HG02973 (cell line): ENCODE measurements around the gene CDHR3.

Experiments used
- ATAC-seq: cut with Tn5 transposase; IDR thresholded peaks from one replicate; pipeline ENCODE4 v1.9.1; 2021; ENCODE audit warnings: moderate library complexity; ENCODE audit not compliant: unreplicated experiment

The CDHR3 gene

DNA sequence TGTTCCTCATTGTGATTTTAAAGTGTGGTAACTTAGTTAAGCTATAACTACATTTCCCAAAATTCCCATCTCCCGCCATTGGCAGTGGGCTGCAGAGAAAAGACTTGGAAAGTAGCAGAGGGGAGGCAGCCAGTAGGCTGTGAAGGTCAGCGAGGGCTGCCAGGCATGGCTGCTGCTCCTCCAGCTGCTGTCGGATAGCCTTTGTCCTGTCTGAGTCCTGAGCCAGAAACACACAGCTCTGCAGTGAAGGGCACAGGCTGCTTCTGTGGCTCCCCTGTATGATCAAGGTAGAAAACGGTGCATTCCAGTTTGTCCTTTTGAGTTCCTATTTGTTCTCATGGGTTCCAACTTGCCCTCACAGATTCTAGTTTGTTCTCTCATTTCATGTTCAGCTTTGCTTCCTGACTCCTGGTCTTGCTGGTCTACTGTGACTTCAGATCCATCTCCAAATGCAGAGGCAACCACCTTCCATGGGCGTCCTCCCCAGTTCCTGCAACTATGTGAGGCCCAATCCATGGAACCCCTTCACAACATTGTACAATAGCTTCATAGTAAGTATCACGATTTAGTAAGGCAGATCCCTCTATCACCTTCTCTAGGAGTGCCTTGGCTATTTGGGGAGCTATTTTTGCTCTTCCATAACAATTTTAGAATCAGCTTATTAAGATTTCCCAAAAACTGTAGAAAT, 117.4 kb downstream of the CDHR3 start:
- ATAC-seq, result no peak

DNA sequence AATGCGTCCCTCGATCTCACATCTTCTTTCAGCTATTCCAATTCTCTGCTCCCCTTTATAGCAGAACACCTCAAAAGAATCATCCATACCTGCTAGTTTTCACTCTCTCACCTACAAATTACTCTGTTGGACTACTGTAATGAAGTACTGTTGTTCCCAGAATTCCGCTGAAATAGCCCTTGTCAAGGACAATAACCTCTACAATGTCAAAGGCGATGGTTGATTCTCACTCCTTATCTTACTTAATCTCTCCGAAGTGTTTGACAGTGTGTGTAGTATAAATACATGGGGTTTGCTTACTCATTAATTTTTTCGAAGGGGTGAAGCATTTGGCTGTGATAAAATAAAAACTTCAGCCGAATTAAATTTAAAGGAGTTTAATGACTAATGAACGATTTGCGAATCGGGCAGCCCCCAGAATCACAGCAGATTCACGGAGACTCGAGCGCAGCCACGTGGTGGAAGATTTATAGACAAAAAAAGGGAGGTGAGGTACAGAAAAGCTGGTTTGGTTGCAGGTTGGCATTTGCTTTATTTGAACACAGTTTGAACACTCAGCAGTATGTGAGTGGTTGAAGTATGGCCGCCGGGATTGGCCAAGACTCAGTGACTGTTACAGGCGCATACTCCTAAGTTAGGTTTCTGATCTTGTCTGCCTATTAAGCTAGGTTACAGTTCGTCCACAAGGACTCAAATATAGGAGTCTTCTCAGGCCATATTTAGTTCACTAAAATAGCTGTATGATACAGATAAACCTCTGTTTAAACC, 119.2 kb downstream of the CDHR3 start:
- ATAC-seq, result no peak
